Activated CD4-positive, CD25-positive, alpha-beta regulatory T cell treated with anti-CD3 and anti-CD28 coated beads, Interleukin-2, amount 50 U/mL, for 24 hours (primary cell): ENCODE results near the gene EPHA6.

ENCODE experiments used
- ATAC-seq, 2 donors: fragments of 150-1000 bp; cut with Tn5 transposase; one replicate each; pipeline ENCODE4 v1.10.0; 2021; ENCODE audit warnings: mild to moderate bottlenecking in 1 of 2, moderate library complexity in 1 of 2

EPHA6 gene

DNA sequence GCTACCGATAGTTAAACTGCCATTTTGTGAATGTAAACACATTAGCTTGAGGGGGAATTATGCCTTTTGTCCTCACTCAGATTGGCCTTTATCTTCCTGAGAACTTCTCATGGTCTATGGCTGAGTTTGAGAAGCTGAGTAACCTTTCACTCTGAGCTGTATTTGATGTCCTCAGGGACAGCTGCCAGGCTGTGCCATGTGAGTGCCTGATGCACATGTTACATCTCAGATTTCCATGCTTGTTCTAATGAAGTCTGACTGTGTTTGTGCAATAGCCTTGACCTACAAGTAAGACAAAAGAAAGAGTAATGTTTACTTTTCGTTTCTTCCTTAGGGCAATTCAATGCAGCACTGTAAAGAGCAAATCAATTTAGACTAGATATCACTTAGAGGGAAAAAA, 906.0 kb downstream of the EPHA6 start:
- ATAC-seq: no peak

DNA sequence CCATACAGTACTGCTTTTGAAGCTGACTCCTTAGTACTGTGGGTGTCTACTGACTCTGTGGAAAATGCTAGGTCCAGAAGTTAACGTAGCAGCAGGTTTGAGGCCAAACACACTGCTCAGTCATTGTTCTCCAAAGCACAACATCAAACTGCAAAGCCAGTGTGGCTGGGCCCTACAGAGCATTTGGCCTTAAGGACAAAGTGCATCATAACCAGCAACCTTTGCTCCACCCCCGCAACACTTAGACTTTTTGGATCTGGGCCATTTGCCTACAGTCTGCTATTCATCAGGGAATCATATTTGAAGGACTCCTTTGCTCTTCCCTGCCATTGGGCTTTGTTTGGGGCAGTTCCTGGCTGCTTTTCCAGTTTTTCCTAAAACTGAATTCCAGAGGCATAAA, 907.1 kb downstream of the EPHA6 start:
- no peak for ATAC-seq

- ATAC-seq: no peak
Measured at GRCh38 chr3:97736928-97737327, 922.5 kb downstream of the EPHA6 start.

GRCh38 chr3:97738761-97739160, 924.4 kb downstream of the EPHA6 start:
- ATAC-seq: no peak

- no peak for ATAC-seq
Measured at GRCh38 chr3:97742036-97742435, 927.6 kb downstream of the EPHA6 start.

DNA sequence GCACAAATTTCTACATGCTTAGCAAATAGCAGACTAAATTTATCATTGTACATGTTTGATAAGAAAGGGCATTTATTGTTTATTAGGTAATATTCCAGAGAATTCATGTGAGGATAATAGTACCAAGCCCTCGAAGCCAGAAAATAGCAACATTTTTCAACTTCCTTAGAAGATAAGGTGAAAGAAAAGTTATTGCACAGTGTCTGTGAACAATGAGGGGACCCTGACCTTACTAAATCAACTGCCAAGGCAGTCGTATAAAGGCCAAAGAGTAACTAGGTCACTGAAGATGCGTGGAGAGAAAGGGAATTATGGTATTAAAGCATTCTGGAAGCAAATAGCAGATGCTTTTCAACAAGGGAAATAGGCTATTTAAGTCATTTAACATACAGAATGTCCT, 929.9 kb downstream of the EPHA6 start:
- no peak for ATAC-seq

GRCh38 chr3:97763586-97764406, 949.4 kb downstream of the EPHA6 start:
- ATAC-seq: no peak

- ATAC-seq: peak; percentile 90 to 93
Measured at GRCh38 chr3:97764407-97765238, 950.2 kb downstream of the EPHA6 start, which contains the start of gene ARL6. TSS of gene ARL6 (plus strand) at chr3:97764758. CDS start at chr3:97768108, 3,350 bp downstream.

- no peak for ATAC-seq
Measured at GRCh38 chr3:97765336-97765735, 950.9 kb downstream of the EPHA6 start.

GRCh38 chr3:97772926-97773325, 958.5 kb downstream of the EPHA6 start:
- no peak for ATAC-seq

DNA sequence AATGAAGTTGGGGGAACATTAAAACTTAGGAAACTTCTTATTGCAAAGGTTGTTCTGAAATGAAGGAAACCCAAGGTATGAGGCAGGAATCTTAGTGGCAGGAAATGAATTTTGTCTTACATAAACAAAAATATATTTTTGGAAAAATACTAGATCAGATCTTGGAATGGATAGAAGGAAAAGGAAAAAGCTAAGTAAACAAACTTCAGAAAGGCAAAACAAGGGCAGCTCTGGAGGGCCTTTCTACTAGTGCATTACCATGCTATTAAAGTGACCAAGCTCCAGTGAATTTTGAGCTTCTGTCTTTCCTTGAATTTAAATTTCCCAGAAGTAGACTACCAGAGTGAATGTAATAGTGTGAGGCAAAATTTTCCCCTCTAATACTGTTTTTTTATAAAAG, 963.8 kb downstream of the EPHA6 start:
- no peak for ATAC-seq

DNA sequence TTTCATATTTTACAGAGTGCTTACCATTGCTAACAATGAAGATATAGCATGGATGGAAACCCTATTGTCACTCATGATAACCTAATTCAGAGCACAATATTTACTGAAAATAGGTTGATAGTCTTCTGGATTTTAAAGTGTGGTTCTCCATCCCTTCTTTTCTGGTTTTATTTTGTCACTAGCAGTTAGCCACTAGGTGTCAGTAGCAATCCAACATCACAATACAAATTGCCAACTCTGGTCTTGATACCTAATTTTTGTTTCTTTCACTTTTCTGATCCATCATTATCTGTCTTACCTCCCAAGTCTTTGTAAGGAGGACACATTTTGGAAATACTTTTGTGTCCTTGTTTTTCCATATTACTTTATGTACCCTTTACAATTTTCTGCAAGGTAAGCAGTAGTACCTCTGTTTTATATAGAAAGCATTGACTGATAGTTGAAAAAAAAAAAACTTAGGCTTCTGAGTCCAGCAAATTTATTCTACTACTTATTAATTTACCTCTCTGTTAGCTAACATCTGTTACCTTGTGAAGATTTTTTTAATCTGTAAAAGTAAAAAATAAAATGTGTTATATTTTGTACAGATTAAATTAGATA, 979.1 kb downstream of the EPHA6 start:
- ATAC-seq: no peak

DNA sequence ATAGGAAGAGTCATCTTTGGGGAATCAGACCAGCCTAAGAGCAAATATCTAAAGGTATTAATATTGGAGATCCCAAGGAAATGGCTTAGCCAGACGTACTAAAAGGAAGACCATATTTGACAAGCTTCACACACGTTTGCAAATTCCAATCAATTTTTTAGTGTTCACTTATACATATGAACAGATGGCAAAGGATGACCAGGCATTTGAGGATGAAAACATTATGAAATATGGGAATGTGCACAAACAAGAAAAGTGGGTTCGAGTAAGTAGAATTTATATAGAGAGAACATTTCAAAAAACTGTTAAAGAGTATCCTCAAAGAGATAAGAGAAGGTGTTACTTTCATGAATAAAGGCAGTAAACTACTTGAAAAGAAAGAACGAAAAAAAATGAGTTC, 981.6 kb downstream of the EPHA6 start:
- no peak for ATAC-seq
